SIG-M5 treated with dmso at 0.1 percent for 504 hours (cell line): ENCODE results near the gene KLF1.

Source experiments
- DNase-seq: peaks from one replicate; lab custom pipeline; 2025; ENCODE audit not compliant: unreplicated experiment; lab: John Stamatoyannopoulos, UW

Gene KLF1

DNA sequence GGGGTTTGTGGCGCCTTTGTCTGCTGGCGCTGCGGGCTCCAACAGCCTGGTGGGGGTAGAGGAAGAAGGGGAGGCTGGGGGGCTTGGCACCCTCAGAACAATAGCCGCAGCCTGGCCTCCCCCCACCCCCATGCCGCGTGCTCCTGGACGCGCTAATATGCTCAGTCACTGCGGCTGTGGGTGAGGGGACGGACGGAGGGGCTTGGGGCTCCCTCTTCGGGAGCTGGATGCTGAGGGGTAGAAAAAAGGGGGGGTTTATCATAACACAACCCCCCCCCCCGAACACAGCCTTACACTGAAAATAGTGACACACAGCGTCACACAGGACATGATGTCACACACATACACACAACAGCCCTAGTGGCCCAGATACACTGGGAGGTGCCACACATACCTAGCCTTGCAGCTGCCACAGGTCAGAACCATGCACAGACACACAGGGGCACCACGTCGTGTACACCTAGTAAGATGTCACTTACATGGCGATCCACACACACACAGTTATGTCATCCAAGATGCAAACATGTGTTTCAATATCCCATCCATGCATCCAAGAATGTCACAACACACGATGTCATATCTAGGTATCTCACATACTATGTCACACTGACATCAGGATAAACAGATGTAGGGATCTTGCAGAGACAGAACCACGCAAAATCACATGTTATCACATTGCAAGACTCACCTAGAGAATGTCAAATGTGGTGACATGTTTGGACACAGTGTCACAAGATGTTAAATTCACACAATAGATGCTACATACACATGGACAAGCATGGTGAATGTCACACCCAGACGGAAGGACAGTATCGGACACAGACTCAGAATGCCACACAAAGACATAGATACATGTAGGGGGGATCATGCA is 47.9 kb downstream of the KLF1 start:
- peak; percentile 11 for DNase-seq

DNA sequence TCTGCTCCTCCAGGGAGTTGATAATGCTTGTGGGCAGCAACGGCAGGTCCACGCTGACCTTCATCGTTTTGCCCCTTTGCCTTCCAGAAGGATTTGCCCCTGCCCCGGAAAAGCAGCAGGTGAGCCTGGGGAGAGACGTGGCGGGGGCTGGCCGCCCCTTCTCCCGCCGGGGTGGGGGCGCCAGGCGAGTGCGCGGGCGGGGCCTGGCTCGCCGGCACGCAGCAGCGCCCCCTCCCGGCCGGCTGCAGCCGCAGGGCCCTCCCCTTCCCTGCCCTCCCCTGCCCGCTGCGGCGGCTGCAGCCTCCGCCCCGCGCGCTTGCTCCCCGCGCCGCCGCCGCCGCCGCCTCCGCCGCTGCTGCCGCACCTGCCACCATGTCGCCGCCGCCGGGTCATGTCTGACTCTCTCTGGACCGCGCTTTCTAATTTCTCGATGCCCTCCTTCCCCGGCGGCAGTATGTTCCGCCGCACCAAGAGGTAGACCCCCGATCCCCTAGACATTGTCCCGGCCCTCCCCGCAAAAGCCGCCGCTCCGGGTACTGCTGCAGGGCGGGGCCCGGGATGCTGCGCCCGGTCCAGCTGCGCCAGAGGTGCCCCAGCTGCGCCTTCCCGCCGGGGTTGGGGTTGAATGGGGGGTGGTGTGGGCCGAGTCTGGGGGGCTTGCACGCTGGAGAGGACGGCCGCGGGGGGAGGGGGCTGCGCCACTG is 48.7 kb downstream of the KLF1 start, which contains the start of gene MAST1:
Gene MAST1 (plus strand): TSS at position 334 of the 704 bp plus-strand sequence. CDS start 58 bp downstream, at position 392.
- peak; percentile 52 for DNase-seq

DNA sequence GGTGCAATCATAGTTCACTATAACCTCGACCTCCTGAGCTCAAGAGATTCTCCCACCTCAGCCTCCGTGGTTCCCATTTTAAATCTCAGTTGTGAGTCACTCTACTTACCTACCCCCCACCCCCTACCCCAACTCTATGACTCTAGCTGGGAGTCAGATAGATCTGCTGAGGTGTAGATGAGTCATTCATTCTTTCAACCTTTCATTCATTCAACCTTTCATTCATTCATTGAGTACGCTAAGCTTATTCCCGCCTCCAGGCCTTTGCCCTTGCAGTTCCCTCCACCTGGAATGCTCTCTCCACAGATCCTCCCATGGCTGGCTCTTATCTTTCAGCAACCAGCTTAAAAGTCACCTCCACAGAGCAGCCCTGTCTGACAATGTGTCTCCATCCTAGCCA is 49.8 kb downstream of the KLF1 start:
- DNase-seq, result no peak

DNA sequence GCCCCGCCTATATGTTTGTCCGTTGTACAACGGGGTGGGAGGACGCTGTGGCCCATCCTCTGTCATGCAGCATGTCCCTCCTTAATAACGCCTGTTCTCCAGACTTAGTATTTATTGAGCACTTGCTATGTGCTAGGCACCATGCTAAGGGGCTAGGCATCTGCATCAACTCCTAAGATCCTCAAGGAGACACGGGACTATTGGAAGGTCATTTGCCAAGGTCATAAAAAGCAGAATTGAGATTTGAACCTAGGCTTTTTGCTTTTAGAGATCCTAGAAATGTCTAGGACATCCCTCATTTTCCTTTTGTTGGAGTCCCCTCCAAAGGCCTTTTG is 50.5 kb downstream of the KLF1 start:
- no peak for DNase-seq

GRCh38 chr19:12834976-12835757 is 51.8 kb downstream of the KLF1 start:
- DNase-seq, result no peak

DNA sequence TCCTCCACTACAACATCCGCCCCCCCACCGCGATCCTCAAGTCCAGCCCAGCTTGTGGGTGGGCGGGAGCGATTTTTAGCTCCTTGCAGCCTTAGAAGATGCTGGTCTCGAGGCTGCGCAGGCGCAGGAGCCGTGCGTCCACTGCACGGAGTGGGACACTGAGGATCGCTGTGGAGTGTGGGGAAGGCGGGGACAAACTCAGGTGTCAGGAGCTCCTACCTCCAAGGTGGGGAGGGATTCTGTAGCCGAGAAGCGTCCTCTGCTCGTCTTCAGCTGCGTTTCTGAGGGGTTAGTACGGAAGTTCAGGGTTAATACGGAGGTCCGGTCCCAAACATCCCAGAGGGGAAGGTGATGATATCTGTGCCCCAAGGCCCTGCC is 52.4 kb downstream of the KLF1 start, which contains the start of gene RTBDN:
Gene RTBDN (minus strand): TSS at position 14 of the 378 bp plus-strand sequence. CDS start 4,600 bp downstream, outside the sequence.
- no peak for DNase-seq
